T-helper 17 cell (primary cell): Measurements from ENCODE around the gene LXN. TPM values are rescaled to one million over a fixed set of nuclear protein-coding genes. Genes with fewer than 3 reads are reported as not detected.

ENCODE experiments used
- ATAC-seq: fragments of 150-1000 bp; cut with Tn5 transposase; 2 replicates; pipeline ENCODE4 v1.10.0; 2021; ENCODE audit warnings: mild to moderate bottlenecking, moderate library complexity
- DNase-seq, 3 donors: peaks; one replicate each; pipeline versions ENCODE4 v3.0.0 to v3.0.0-alpha.2; 2020 to 2021
- H3K9me3 ChIP-seq: one replicate; pipeline ENCODE4 v1.7.0; 2013; ENCODE audit warnings: low read length, mild to moderate bottlenecking; ENCODE audit not compliant: control insufficient read depth, poor library complexity, severe bottlenecking
- H3K27ac Mint-ChIP-seq: one replicate; pipeline ENCODE4 v1.8.0; 2022; ENCODE audit warnings: mild to moderate bottlenecking, moderate library complexity, mixed read lengths
- H3K27me3 Mint-ChIP-seq: one replicate; pipeline ENCODE4 v1.8.0; 2022; ENCODE audit warnings: mixed read lengths
- H3K36me3 Mint-ChIP-seq: one replicate; pipeline ENCODE4 v1.8.0; 2022; ENCODE audit warnings: low read depth, mixed read lengths
- H3K4me1 Mint-ChIP-seq: one replicate; pipeline ENCODE4 v1.8.0; 2022; ENCODE audit warnings: mild to moderate bottlenecking, mixed read lengths
- H3K4me3 Mint-ChIP-seq: one replicate; pipeline ENCODE4 v1.8.0; 2022; ENCODE audit warnings: mild to moderate bottlenecking, moderate library complexity, mixed read lengths
- total RNA-seq, 4 donors: library from RNA in 2 of 4; stranded (reverse) in 2 of 4; gene quantifications; one replicate each; pipeline ENCODE4 v1.2.3 and lab custom pipeline; 2022 to 2026

The LXN gene
- total RNA-seq, 2 donors from 2014 or later = 3.6 to 5.6 TPM

- no peaks in the 10 kb centered on the region for H3K36me3 Mint-ChIP-seq
- no peaks in the 10 kb centered on the region for H3K27me3 Mint-ChIP-seq
- H3K4me3 Mint-ChIP-seq = no peak overlapping the region
- H3K27ac Mint-ChIP-seq = no peak overlapping the region
- DNase-seq (peak in 1 of 3 donors; percentile 33), ATAC-seq (peak; percentile 91)
- peaks cover 6% of the 10 kb centered on the region for H3K4me1 Mint-ChIP-seq
- no peaks in the 10 kb centered on the region for H3K9me3 ChIP-seq
Measured at GRCh38 chr3:158659454-158660237, 12.8 kb downstream of the LXN start.

- H3K36me3 Mint-ChIP-seq = no peaks in the 10 kb centered on the region
- no peaks in the 10 kb centered on the region for H3K9me3 ChIP-seq
- no peak overlapping the region for H3K27ac Mint-ChIP-seq
- H3K27me3 Mint-ChIP-seq = no peaks in the 10 kb centered on the region
- no peak overlapping the region for H3K4me3 Mint-ChIP-seq
- peaks cover 4% of the 10 kb centered on the region for H3K4me1 Mint-ChIP-seq
- no peak for DNase-seq
- no peak for ATAC-seq
Measured at GRCh38 chr3:158658889-158659288, 13.6 kb downstream of the LXN start.

GRCh38 chr3:158652463-158652862 lies 20.0 kb downstream of the LXN start:
- ATAC-seq (no peak), DNase-seq (no peak)
- Mint-ChIP-seq H3K4me3 (no peak overlapping the region), H3K27me3 (no peaks in the 10 kb centered on the region), H3K4me1 (peaks cover 10% of the 10 kb centered on the region), H3K27ac (no peak overlapping the region), H3K36me3 (peaks cover 4% of the 10 kb centered on the region)
- H3K9me3 ChIP-seq = no peaks in the 10 kb centered on the region

- no peak overlapping the region for H3K27ac Mint-ChIP-seq
Measured at GRCh38 chr3:158651192-158651591, 21.3 kb downstream of the LXN start.

GRCh38 chr3:158649791-158650190 lies 22.7 kb downstream of the LXN start:
- peak overlapping the region; percentile 24 for H3K27ac Mint-ChIP-seq
- H3K36me3 Mint-ChIP-seq = peaks cover 4% of the 10 kb centered on the region

More at GRCh38 chr3:158651192-158651591, 21.3 kb downstream of the LXN start:
- DNase-seq = no peak
- H3K4me3 Mint-ChIP-seq = no peak overlapping the region
- H3K4me1 Mint-ChIP-seq = peaks cover 9% of the 10 kb centered on the region
- no peaks in the 10 kb centered on the region for H3K9me3 ChIP-seq
- H3K36me3 Mint-ChIP-seq = peaks cover 4% of the 10 kb centered on the region
- no peaks in the 10 kb centered on the region for H3K27me3 Mint-ChIP-seq
- no peak for ATAC-seq

GRCh38 chr3:158644345-158644908 lies 28.0 kb downstream of the LXN start, which contains the start of gene GFM1:
TSS of gene GFM1 (plus strand) at chr3:158644527. CDS start at chr3:158644635, 108 bp downstream.
- Mint-ChIP-seq H3K27ac (peak within 1 kb of the TSS; percentile 96), H3K4me3 (peak within 1 kb of the TSS; percentile 99), H3K36me3 (peaks cover 7% of the 10 kb centered on the region), H3K4me1 (peaks cover 25% of the 10 kb centered on the region), H3K27me3 (no peaks in the 10 kb centered on the region)
- ATAC-seq (peak; percentile 96), DNase-seq (peak; percentile 78 to 82 (median 79))
- no peaks in the 10 kb centered on the region for H3K9me3 ChIP-seq

More at GRCh38 chr3:158649791-158650190, 22.7 kb downstream of the LXN start:
- no peaks in the 10 kb centered on the region for H3K9me3 ChIP-seq
- ATAC-seq = no peak
- Mint-ChIP-seq H3K27me3 (no peaks in the 10 kb centered on the region), H3K4me1 (peaks cover 17% of the 10 kb centered on the region), H3K4me3 (no peak overlapping the region)
- no peak for DNase-seq

- DNase-seq = no peak
- Mint-ChIP-seq H3K36me3 (peaks cover 4% of the 10 kb centered on the region), H3K27me3 (no peaks in the 10 kb centered on the region), H3K4me1 (peaks cover 21% of the 10 kb centered on the region), H3K27ac (no peak overlapping the region), H3K4me3 (no peak overlapping the region)
- no peaks in the 10 kb centered on the region for H3K9me3 ChIP-seq
- no peak for ATAC-seq
Measured at GRCh38 chr3:158642474-158643210, 29.8 kb downstream of the LXN start.

GRCh38 chr3:158642005-158642404 lies 30.4 kb downstream of the LXN start:
- Mint-ChIP-seq H3K36me3 (peaks cover 3% of the 10 kb centered on the region), H3K27me3 (no peaks in the 10 kb centered on the region), H3K4me1 (peaks cover 21% of the 10 kb centered on the region), H3K4me3 (peak overlapping the region; percentile 15), H3K27ac (no peak overlapping the region)
- ATAC-seq = no peak
- H3K9me3 ChIP-seq = no peaks in the 10 kb centered on the region
- DNase-seq = no peak

GRCh38 chr3:158640646-158641045 lies 31.8 kb downstream of the LXN start:
- H3K4me3 Mint-ChIP-seq = no peak overlapping the region
- ATAC-seq (no peak), DNase-seq (no peak)
- peaks cover 3% of the 10 kb centered on the region for H3K36me3 Mint-ChIP-seq
- no peaks in the 10 kb centered on the region for H3K9me3 ChIP-seq
- H3K27ac Mint-ChIP-seq = no peak overlapping the region
- no peaks in the 10 kb centered on the region for H3K27me3 Mint-ChIP-seq
- peaks cover 18% of the 10 kb centered on the region for H3K4me1 Mint-ChIP-seq

GRCh38 chr3:158631981-158632380 lies 40.5 kb downstream of the LXN start:
- no peaks in the 10 kb centered on the region for H3K9me3 ChIP-seq
- no peak for DNase-seq
- ATAC-seq = no peak
- H3K36me3 Mint-ChIP-seq = no peaks in the 10 kb centered on the region
- H3K4me3 Mint-ChIP-seq = no peak overlapping the region
- no peak overlapping the region for H3K27ac Mint-ChIP-seq
- peaks cover 44% of the 10 kb centered on the region for H3K27me3 Mint-ChIP-seq
- no peaks in the 10 kb centered on the region for H3K4me1 Mint-ChIP-seq

GRCh38 chr3:158625881-158626280 lies 46.6 kb downstream of the LXN start:
- no peak for ATAC-seq
- Mint-ChIP-seq H3K4me1 (no peaks in the 10 kb centered on the region), H3K27ac (no peak overlapping the region), H3K27me3 (peaks cover 32% of the 10 kb centered on the region), H3K4me3 (no peak overlapping the region), H3K36me3 (no peaks in the 10 kb centered on the region)
- no peaks in the 10 kb centered on the region for H3K9me3 ChIP-seq
- DNase-seq = no peak

- H3K4me1 Mint-ChIP-seq = no peaks in the 10 kb centered on the region
- no peaks in the 10 kb centered on the region for H3K9me3 ChIP-seq
- ATAC-seq (no peak), DNase-seq (no peak)
- no peaks in the 10 kb centered on the region for H3K27me3 Mint-ChIP-seq
- no peak overlapping the region for H3K27ac Mint-ChIP-seq
- H3K36me3 Mint-ChIP-seq = no peaks in the 10 kb centered on the region
- H3K4me3 Mint-ChIP-seq = no peak overlapping the region
Measured at GRCh38 chr3:158617982-158618875, 54.2 kb downstream of the LXN start.
